ENCODE measurements around the gene ATN1. TPM values are rescaled to one million over a fixed set of nuclear protein-coding genes. Genes with fewer than 3 reads are reported as not detected.

ATN1 gene
- total RNA-seq, 1 donor from 2014 or later, result 207 TPM

GRCh38 chr12:6975297-6976032 is 47.7 kb downstream of the ATN1 start:
- H3K9me3 ChIP-seq, result no peaks in the 10 kb centered on the region
- H3K4me3 ChIP-seq, result no peak overlapping the region
- intact Hi-C loops (cut with DNase I), result no loop called here
- no peak overlapping the region for H3K27ac ChIP-seq
- H3K36me3 ChIP-seq, result peaks cover 54 to 60% of the 10 kb centered on the region in 2 donors
- no peak for DNase-seq (ENCODE audit: low spot score in 2 of 2)
- peaks cover 0 to 7% of the 10 kb centered on the region in 2 donors for H3K4me1 ChIP-seq
- TF ChIP-seq, protein P1, sequence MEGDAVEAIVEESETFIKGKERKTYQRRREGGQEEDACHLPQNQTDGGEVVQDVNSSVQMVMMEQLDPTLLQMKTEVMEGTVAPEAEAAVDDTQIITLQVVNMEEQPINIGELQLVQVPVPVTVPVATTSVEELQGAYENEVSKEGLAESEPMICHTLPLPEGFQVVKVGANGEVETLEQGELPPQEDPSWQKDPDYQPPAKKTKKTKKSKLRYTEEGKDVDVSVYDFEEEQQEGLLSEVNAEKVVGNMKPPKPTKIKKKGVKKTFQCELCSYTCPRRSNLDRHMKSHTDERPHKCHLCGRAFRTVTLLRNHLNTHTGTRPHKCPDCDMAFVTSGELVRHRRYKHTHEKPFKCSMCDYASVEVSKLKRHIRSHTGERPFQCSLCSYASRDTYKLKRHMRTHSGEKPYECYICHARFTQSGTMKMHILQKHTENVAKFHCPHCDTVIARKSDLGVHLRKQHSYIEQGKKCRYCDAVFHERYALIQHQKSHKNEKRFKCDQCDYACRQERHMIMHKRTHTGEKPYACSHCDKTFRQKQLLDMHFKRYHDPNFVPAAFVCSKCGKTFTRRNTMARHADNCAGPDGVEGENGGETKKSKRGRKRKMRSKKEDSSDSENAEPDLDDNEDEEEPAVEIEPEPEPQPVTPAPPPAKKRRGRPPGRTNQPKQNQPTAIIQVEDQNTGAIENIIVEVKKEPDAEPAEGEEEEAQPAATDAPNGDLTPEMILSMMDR (IDR thresholded peaks at IDR 0.05), result no peak
- H3K27me3 ChIP-seq, result no peaks in the 10 kb centered on the region

DNA sequence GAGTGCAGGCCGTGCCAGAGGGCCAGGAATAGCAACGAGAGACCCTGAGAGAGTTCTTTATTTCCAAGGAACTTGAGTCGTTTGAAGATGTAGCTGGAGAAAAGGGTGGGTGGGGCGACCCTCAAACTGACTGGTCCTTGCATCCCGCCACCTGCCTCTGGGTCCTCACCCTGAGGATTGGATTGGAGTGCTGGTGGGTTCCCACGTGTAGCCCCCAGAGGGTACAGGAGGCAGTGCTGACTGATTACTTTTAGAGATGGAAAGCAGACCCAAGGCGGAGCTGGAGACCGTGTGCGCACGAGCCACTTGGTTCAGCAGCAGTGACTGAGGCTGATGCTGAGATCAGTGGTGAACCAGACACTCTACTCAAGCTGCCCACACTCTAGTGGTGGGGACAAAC is 49.9 kb downstream of the ATN1 start:
- Histone ChIP-seq H3K9me3 (no peaks in the 10 kb centered on the region), H3K4me3 (no peak overlapping the region), H3K27ac (no peak overlapping the region), H3K4me1 (no peaks in the 10 kb centered on the region), H3K36me3 (peaks cover 74 to 82% of the 10 kb centered on the region in 2 donors), H3K27me3 (no peaks in the 10 kb centered on the region)
- intact Hi-C loops (cut with DNase I), result no loop called here
- DNase-seq (ENCODE audit: low spot score in 2 of 2), result no peak
- TF ChIP-seq, protein P1 (IDR thresholded peaks at IDR 0.05), result no peak

DNA sequence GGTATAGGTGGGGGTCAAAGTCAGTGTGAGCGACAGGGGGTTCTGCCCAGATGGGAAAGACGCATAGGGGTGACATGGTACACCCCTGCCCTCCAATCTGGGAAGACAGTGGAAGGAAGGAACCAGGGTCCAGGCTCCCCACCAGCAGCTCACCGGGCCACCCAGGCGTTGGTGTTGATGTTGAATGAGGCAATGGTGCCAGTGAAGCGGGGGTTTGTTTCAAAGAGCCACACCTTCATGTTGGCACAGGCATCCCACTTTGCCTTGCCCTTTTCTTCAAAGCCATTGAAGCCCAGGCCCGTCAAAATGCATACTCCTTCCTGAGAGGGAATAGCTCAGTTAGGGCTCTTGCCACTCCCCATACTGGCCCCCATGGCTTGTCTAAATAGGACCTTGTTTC is 50.4 kb downstream of the ATN1 start:
- Histone ChIP-seq H3K36me3 (peaks cover 74 to 87% of the 10 kb centered on the region in 2 donors), H3K9me3 (no peaks in the 10 kb centered on the region), H3K27me3 (no peaks in the 10 kb centered on the region), H3K27ac (no peak overlapping the region), H3K4me1 (no peaks in the 10 kb centered on the region), H3K4me3 (no peak overlapping the region)
- intact Hi-C loops (cut with DNase I), result no loop called here
- TF ChIP-seq, protein P1 (IDR thresholded peaks at IDR 0.05), result no peak
- DNase-seq (ENCODE audit: low spot score in 2 of 2), result no peak

DNA sequence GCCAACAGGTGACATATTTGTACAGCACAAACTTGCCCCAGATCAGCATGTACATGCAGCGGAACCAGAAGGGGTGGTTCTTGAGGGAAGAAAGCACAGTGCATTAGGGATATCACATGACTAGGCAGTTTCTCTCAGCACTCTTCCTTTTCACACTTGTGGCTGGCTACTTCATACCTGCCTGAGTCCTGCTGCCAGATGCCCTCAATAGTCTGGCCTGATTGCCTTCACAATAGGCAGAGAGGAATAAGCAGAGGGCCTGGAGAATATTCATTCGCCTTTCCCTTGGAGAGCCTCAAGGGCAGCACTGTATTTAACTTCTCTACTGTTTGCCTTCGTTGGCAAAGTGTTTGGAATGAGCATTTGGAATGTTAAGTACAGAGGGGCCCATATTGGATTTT is 50.9 kb downstream of the ATN1 start:
- Histone ChIP-seq H3K27me3 (no peaks in the 10 kb centered on the region), H3K27ac (no peak overlapping the region), H3K36me3 (peaks cover 74 to 92% of the 10 kb centered on the region in 2 donors), H3K4me1 (no peaks in the 10 kb centered on the region), H3K9me3 (no peaks in the 10 kb centered on the region), H3K4me3 (no peak overlapping the region)
- TF ChIP-seq, protein P1 (IDR thresholded peaks at IDR 0.05), result no peak
- DNase-seq (ENCODE audit: low spot score in 2 of 2), result no peak
- intact Hi-C loops (cut with DNase I), result no loop called here

DNA sequence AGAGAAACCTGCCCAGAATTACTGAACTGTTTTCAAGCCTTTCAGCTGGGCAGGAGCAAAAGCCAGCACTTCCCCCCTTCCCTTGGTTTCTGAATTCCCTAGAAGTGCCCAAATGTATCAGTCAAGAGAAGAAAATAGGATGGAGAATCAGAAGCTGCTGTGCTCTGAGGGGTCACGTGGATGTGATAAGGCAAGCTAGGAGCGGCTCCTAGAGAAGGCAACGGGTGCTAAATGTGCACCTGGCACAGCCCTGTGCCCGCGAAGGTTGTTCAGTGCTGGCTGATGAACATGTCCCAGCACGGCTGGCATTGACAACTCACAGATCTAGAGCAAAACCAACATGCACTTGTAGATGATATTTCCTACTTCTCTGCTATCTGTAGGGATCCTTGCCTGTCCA is 51.3 kb downstream of the ATN1 start:
- Histone ChIP-seq H3K4me1 (no peaks in the 10 kb centered on the region), H3K27ac (no peak overlapping the region), H3K9me3 (no peaks in the 10 kb centered on the region), H3K27me3 (no peaks in the 10 kb centered on the region), H3K4me3 (no peak overlapping the region), H3K36me3 (peaks cover 74 to 93% of the 10 kb centered on the region in 2 donors)
- intact Hi-C loops (cut with DNase I), result no loop called here
- no peak for DNase-seq (ENCODE audit: low spot score in 2 of 2)
- TF ChIP-seq, protein P1 (IDR thresholded peaks at IDR 0.05), result no peak

Data from ascending aorta (tissue), 2 donors.